VCaP (cell line): ENCODE data around the gene PNLIPRP2.

Source experiments
- H3K27ac ChIP-seq: fragments of 450-650 bp; 2 replicates; pipeline ENCODE4 v1.5.1; 2017
- TF ChIP-seq, protein P1 (sequence below): fragments of 450-650 bp; conservative IDR thresholded peaks from 2 replicates; pipeline ENCODE4 v1.5.1; 2017; ENCODE audit warnings: mild to moderate bottlenecking, moderate library complexity

Gene PNLIPRP2

DNA sequence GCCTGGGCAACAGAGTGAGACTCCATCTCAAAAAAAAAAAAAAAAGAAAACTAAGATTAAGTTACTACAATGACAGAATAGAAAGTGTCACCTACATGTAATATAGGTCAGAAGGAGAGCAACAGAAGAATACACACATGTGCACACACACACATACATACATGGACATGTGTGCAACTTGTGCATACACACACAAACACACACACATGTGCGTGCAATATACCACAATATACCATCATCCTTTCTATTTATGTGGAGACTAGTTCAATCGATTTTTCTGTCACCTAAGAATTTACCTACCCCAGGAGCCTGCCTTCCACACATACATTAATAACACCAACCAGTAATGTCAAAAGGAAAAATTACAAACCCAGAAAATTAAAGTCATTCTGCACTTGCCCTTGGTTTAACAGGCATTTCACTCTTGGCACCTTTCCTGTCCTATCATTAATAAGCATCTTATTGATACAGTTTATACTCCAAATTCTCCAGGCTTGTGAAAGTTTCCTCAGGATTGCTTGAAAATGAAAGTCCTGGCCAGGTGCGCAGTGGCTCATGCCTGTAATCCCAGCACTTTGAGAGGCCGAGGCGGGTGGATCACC is 27.5 kb upstream of the PNLIPRP2 start:
- H3K27ac ChIP-seq = no peak overlapping the region
- TF ChIP-seq, protein P1, sequence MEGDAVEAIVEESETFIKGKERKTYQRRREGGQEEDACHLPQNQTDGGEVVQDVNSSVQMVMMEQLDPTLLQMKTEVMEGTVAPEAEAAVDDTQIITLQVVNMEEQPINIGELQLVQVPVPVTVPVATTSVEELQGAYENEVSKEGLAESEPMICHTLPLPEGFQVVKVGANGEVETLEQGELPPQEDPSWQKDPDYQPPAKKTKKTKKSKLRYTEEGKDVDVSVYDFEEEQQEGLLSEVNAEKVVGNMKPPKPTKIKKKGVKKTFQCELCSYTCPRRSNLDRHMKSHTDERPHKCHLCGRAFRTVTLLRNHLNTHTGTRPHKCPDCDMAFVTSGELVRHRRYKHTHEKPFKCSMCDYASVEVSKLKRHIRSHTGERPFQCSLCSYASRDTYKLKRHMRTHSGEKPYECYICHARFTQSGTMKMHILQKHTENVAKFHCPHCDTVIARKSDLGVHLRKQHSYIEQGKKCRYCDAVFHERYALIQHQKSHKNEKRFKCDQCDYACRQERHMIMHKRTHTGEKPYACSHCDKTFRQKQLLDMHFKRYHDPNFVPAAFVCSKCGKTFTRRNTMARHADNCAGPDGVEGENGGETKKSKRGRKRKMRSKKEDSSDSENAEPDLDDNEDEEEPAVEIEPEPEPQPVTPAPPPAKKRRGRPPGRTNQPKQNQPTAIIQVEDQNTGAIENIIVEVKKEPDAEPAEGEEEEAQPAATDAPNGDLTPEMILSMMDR = no peak

DNA sequence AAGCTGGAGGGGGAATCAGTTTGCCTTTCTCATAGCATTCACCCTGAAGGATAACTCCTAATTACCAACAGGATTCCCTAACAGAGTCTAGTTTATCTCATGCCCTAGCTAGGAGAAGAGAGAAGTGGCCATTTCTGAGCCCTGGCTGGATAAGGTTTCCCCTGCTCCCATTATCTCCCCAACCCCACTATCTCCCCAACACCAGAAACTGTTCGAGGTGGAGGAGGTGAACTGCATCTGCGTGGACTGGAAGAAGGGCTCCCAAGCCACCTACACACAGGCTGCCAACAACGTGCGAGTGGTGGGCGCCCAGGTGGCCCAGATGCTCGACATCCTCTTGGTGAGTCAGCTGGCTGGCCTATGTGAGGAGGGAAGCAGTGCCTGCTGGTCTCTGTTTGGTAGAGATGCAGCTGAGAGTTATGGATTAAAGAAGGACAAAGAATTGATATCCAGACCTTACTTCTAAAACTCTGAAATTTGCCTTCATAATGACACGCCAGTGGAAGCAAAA is 26.2 kb upstream of the PNLIPRP2 start:
- TF ChIP-seq, protein P1 = no peak
- H3K27ac ChIP-seq = no peak overlapping the region

DNA sequence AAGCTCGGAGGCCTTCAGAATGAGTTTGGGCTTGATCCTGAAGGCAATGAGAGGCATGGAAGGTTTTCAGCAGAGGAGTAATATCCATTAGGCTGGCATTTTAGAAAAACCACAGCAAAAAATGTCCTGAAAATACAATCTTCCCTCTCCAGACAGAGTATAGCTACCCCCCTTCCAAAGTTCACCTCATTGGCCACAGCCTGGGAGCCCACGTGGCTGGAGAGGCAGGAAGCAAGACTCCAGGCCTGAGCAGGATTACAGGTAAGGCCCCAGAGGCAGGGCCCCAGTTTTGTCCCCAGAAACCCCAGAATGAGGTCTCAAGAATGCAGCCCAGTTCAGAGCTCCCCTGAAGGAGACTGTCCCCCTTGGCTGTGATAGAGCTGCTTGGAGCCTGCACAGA is 24.7 kb upstream of the PNLIPRP2 start:
- no peak overlapping the region for H3K27ac ChIP-seq
- TF ChIP-seq, protein P1 = no peak

DNA sequence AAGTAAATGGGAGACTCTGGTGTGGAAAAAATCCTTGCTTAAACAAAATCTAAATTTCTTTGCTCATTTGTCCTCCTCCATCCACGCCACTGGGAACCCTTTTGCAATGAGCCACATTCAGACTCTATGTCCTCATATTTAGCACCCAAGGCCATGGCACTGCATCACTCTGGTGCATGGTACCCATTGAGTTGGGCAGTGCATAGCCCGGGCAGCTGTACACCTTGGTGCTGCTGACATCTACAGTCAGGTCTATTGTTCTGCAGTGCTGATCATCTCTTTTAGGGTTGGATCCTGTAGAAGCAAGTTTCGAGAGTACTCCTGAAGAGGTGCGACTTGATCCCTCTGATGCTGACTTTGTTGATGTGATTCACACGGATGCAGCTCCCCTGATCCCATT is 23.2 kb upstream of the PNLIPRP2 start:
- TF ChIP-seq, protein P1 = no peak

DNA sequence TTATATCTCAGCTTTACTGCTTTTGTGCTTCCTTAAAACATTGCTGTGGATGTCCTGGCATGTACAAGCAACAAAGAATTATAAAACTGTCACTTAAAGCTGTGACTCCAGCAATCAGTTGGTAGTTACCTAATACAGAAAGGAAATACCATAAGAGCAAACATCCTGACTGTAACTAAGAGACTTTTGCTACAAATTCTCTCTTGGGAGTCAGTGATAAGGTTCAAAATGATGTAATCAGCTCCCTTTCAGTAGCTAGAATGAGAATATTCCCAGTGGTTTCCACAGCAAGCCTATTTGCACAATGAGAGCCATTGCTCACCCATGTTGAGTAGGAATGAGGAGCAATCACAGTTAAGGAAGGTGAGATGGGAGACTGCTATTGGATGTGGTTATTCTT is 22.4 kb upstream of the PNLIPRP2 start:
- TF ChIP-seq, protein P1 = no peak
- H3K27ac ChIP-seq = no peak overlapping the region

More for the DNA sequence above, 23.2 kb upstream of the PNLIPRP2 start:
- H3K27ac ChIP-seq = no peak overlapping the region

DNA sequence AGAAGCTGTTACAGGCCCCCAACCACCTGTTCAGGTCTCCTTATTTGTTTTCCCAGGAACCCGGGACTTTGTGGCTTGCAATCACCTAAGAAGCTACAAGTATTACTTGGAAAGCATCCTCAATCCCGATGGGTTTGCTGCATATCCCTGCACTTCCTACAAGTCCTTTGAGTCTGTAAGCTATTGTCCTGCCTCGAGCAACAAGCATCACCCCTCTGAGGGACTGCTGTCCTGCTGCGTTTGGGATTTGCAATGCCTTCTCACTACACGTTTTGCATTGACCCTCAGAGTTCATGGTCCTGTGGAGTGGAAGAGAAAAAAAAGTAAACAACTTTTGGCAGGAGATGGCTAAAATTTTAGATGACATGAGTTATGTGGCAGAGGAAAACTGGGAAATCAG is 20.8 kb upstream of the PNLIPRP2 start:
- no peak overlapping the region for H3K27ac ChIP-seq
- TF ChIP-seq, protein P1 = no peak

DNA sequence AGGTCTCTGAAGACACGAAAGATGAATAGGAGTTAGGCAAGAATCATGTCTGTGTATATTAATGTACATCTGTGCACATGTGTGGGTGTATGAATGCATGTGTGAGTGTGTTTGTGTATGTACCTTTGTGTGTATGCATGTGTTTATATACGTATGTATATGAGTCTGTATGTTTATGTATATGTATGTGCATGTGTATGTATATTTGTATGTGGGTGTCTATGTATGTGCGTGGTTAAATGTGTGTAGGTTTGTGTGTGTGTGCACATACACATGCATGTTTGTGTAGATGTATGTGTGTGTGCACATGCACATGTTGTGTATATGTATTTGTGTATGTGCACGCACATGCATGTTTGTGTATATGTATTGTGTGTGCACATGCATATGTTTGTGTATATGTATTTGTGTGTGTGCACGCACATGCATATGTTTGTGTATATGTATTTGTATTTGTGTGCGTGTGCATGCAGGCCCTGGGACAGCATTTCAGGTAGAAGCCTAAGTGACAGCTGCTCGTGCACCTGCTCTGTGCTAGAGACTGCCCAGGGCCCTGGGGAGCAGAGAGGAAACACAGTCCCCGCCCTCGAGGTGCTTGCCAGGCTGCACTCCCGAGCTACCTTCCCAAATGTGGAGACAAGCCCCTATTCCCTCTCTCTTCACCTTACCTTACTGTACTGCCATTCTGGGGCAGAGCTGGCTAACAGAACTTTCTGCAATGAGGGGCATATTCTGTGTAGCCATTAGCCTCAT is 17.9 kb upstream of the PNLIPRP2 start:
- TF ChIP-seq, protein P1 = no peak
- no peak overlapping the region for H3K27ac ChIP-seq
